HG03558 (cell line): ENCODE results near the gene SCLT1.

Experiments used
- ATAC-seq: cut with Tn5 transposase; IDR thresholded peaks from one replicate; pipeline ENCODE4 v1.9.1; 2021; ENCODE audit warnings: moderate number of reproducible peaks; ENCODE audit not compliant: unreplicated experiment; ENCODE audit errors: extremely low read depth

Gene SCLT1

DNA sequence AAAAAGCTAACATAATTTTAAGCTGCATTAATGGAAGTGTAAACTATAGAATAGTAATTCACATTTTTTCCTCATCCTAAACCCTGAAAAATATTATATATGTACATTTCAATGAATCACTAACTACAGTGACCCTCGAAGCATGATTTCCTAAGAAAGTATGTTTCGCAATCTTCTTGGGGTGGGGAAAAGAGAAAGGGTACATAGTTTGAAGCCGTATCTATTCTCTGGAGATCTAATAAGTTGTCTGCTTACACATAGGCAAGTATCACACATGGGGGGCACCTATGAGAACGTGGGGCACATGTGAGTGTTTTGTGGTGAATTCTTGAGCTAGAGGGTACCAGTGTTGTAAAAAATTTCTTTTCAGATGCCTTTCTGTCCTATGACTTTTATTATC, 212.7 kb downstream of the SCLT1 start:
- no peak for ATAC-seq

DNA sequence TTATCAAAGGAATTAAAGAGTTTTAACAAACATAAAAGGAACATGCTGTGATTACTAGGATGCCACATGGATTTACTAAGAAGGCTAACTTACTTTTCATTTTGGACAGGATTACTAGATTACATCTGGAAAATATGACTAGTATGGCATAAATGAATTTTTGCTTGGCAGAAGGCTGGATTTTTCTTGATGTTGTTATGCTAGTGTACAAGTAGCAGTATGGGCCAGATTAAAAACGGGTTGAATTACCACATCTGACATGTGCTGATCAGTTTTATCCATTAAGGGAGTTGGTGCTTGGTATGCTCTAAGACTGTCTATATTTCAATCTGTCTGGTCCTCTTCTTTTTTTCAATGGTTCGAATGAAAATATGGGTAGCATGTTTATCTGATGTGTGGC, 213.4 kb downstream of the SCLT1 start:
- ATAC-seq, result no peak

- ATAC-seq, result no peak
These were observed 214.1 kb downstream of the SCLT1 start for GRCh38 chr4:128879283-128879682.

GRCh38 chr4:128877934-128878333, 215.4 kb downstream of the SCLT1 start:
- no peak for ATAC-seq

DNA sequence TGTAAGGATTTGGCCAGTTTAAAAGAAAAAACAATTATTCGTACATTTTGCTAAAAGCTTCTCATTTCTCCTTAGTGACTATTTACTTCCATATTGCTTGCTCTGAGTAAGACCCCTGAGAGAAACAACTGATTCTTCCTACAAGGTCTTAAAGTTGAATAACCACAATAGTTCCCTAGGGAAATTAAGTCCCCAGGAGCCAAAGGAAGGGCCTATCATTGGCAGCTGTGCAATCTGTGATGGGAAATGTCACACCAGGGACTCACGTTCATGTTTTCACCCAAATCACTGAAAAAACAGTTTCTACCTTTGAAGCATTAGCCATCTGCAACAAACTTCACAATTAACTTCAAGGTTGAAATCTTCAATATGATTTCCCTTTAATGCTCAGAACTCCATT, 217.1 kb downstream of the SCLT1 start:
- no peak for ATAC-seq

GRCh38 chr4:128871948-128872347, 221.4 kb downstream of the SCLT1 start:
- ATAC-seq, result no peak

- ATAC-seq, result no peak
These were observed 223.4 kb downstream of the SCLT1 start for GRCh38 chr4:128869776-128870509.

DNA sequence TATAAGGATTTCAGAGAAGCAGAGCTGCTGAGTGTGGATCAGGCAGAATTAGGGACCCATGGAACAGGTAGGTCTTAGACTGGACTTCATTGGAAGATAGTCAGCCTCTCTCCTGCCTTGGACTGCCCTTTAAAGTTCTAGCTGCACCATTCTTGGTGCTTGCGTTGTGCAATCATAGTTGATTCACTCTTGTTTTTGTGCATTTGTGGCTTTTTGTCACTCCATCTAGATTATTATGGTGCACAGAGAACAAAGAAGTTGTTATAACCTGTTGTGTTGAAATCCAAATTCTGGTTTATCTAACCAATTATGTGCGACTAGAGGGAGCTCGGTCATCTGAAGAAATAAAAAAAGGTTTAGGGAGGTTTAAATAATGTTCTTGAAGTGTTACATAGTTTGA, 224.6 kb downstream of the SCLT1 start:
- no peak for ATAC-seq

- no peak for ATAC-seq
These were observed 226.6 kb downstream of the SCLT1 start for GRCh38 chr4:128866691-128867090.

DNA sequence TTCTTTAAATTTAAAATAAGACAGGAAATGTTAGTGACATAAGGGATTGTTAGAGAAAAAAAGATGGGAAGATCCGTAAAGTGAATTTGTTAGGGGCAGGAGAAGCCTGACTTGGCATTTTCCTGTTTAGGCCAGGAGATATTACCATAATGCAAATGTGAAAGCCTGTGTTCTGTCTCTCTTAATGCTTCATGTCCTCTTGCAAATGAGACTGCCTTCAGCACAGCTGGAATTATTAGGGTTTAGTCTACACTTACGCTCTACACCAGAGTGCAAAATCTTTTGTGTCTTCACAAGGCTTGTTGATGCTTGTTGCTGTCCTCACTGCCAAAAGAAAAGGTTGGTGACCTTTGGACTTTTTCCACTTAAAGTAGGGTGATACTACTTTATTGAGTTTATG, 227.1 kb downstream of the SCLT1 start:
- no peak for ATAC-seq

DNA sequence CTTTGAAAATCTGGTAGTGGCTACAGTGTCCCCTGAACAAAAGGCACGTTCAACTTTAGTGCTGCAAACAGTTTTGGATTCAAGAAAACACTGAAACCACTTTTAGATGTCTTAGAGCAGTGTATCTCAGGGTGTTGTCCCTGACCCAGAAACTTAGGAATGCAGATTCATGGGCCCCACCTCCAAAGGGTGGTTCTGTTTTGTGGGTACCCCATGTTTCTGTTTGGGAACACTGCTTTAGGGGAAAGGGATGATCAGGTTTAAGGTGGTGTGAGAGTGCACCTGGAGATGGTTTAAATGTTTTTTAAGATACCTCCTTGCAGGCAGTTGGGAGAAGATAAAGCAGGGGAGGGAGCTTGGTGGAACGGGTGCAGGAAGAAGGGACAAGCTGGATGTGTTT, 228.2 kb downstream of the SCLT1 start:
- ATAC-seq, result no peak

- ATAC-seq, result no peak
These were observed 229.8 kb downstream of the SCLT1 start for GRCh38 chr4:128863312-128864075.

- peak; percentile 55 for ATAC-seq
These were observed 230.6 kb downstream of the SCLT1 start for GRCh38 chr4:128862608-128863311.

DNA sequence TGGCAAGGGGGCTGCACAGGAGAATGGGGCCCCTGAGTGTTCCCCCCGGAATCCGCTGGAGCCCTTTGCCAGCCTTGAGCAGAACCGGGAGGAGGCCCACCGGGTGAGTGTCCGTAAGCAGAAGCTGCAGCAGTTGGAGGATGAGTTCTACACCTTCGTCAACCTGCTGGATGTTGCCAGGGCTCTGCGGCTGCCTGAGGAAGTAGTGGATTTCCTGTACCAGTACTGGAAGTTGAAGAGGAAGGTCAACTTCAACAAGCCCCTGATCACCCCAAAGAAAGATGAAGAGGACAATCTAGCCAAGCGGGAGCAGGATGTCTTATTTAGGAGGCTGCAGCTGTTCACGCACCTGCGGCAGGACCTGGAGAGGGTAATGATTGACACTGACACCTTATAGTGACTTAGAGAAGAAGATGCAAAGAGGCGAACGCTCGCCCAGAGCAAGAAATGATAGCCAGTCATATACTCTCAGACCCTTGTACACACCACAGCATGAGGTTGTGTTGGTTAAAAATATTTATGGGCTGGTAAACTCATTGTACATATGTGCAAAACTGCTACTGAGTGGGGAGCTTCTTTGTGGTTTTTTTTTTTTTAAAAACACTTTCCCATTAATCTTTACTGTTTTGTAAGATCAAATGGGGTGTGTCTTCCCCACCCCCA, 231.4 kb downstream of the SCLT1 start:
- ATAC-seq, result no peak

DNA sequence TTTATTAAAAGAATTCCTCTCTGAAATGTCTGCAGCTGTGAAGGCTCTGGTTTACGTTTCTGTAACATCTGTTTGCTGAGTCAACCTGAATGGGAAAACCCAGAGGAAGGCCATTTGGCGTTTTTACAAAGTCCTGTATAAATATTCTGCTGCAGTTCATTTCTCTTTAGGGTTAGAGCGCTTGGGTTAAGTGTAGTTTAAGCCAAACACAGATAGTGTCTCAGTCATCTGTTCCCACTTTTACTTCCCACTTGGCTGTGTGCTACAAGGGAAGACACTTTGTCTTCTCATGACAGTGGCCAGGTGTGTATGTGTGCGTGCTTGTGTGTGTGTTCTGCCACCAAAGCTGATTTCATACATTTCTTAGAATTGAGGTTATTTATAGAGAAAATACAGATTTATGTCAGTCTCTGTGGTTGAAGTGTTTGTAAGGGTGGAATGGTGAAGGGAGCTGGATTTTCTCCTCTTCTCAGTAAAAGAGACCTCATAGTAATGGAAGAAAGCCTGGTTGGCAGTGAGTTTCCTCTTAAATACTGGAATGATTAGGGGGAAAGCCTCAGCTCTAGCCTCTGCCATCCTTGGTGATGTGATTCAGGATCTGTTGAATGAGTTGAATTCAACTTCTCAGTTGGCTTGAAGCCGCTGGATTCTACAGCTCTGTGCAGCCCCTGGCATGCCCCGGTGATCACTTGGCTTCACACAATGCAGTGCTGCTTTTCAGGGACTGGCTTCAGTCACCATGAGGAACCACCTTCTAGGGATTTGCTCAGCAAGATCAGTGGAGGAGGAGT, 233.3 kb downstream of the SCLT1 start:
- ATAC-seq, result no peak

DNA sequence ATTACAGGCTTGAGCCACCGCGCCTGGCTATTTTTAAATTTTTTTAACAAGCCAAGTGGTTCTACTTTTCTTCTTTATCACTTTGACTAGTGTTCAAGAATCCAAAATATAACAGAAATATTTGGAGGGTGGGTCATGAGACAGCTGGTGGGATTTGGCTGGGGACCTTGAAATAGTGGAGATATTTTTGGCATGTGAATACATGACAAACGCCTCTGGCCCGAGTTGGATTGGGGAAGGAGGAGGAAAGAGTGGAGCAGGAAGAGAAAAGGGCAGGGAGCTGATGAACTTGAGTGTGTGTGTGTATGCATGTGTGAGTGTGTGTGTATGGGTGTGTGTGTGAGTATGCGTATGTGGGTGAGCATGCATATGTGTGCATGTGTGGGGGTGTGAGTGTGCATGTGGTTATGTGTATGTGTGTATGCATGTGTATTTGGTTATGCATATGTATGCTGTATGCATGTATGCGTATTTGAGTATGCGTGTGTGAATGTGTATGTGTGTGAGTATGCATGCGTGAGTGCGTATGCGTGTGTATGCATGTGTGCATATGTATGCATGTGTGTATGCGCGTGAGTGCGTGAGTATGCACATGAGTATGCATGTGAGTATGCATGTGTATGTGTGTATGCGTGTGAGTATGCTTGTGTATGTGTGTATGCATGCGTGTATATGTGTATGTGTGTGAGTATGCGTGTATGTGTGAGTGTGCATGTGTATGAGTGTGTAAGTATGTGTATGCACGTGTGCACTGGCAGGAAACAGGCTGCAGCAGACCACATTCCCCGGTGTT, 234.3 kb downstream of the SCLT1 start:
- ATAC-seq, result no peak

DNA sequence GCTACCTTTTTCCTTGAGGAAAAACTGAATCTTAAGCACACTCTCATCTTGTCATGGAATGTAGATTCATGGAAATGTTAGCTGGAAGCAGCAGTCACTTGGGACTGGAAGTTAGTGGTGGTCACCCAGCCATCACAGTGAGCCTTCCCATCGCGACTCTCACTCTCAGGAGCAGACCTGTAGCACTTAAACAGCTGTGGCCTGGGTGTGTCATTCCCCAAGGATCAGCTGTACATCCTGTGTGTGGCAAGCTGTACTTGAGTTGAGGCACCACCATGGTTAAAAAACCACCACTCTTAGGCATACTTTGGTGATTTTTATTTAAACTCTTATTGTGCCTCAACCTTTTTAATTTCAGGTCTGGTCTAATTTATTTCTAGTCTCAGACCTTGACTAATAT, 237.1 kb downstream of the SCLT1 start:
- no peak for ATAC-seq

DNA sequence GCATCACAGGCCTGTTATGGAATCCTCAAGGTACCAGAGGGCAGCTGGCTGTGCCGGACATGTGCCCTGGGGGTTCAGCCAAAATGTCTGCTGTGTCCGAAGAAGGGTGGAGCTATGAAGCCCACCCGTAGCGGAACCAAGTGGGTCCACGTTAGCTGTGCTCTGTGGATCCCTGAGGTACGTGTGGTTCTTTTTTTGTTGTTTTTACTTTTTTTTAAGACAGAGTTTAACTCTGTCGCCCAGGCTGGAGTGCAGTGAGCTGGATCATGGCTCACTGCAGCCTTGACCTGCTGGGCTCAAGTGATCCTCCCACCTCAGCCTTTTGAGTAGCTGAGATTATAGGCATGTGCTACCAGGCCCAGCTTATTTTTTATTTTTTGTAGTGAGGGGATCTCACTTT, 237.7 kb downstream of the SCLT1 start:
- ATAC-seq, result no peak

DNA sequence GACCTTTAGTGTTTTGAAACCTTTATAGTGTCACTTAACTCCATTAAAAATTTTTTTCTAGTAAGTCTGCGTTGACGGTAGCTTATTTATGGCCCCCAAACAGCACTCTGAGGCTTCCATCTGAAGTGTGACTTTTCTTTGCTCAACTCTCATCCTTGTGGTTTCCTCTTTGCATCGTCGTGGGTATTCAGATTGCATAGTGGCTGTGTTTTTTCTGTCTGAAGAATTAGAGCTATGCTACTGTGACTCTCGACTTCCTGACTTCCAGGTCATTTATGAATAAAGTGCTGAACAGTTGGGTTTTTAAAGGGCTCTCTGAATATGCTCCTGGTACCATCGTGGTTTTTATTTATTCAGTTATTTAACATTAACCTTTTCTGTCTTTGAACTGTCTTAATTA, 238.9 kb downstream of the SCLT1 start:
- peak; percentile 84 for ATAC-seq
